A549 (cell line): ENCODE data around the gene ZBTB44. TPM values are rescaled to one million over a fixed set of nuclear protein-coding genes. Genes with fewer than 3 reads are reported as not detected.

Experiments
- ATAC-seq, 2 experiments: fragments of 200-7000 bp in 1 of 2; fragments of >200 bp in 1 of 2; cut with Nextera tagmentation in 1 of 2; cut with Tn5 transposase in 1 of 2; 3 replicates each; pipeline versions ENCODE4 v1.8.0 to v1.9.1; 2018 to 2020; ENCODE audit warnings: mild to moderate bottlenecking in 1 of 2, moderate library complexity in 1 of 2
- CTCF ChIA-PET: fragments of 300-600 bp; sonication (Branson Sonifier 250); formaldehyde crosslinking; extraction: SDS; loops from one replicate; lab custom pipeline; 2021; ENCODE audit warnings: antibody characterized with exemption, inconsistent platforms; lab: Yijun Ruan, JAX
- POLR2A ChIA-PET: fragments of 350-600 bp; formaldehyde crosslinking; extraction: SDS; loops from one replicate; lab custom pipeline; 2021; ENCODE audit warnings: antibody characterized with exemption, inconsistent platforms; lab: Yijun Ruan, JAX
- DNase-seq, 2 experiments: peaks; one replicate each; pipeline versions ENCODE4 v3.0.0 to v3.0.0-alpha.2; 2011 to 2016; ENCODE audit warnings: low read depth in 1 of 2, low spot score in 1 of 2
- FAIRE-seq: peaks from 2 replicates; lab custom pipeline; 2011; peaks lifted over from hg19 to GRCh38; lab: Jason Lieb, UNC
- H3K27ac ChIP-seq, 2 experiments: fragments of >200 bp; sonication (Bioruptor Twin); formaldehyde crosslinking; 3 replicates each; pipeline ENCODE4 v1.5.1; 2016 to 2017
- H3K4me1 ChIP-seq: fragments of >200 bp; sonication (Bioruptor Twin); formaldehyde crosslinking; 3 replicates; pipeline ENCODE4 v1.6.1; 2016
- H3K4me2 ChIP-seq: fragments of >200 bp; sonication (Bioruptor Twin); formaldehyde crosslinking; 3 replicates; pipeline ENCODE4 v1.6.1; 2016
- H3K4me3 ChIP-seq: fragments of >200 bp; sonication (Bioruptor Twin); formaldehyde crosslinking; 3 replicates; pipeline ENCODE4 v1.5.1; 2016
- H3K9me3 ChIP-seq: fragments of >200 bp; sonication (Bioruptor Twin); formaldehyde crosslinking; 3 replicates; pipeline ENCODE4 v1.6.1; 2016
- BHLHE40 ChIP-seq: IDR thresholded peaks from 2 replicates; pipeline ENCODE4 v1.6.1; 2012; ENCODE audit warnings: low read depth, low read length, inconsistent platforms
- HOXA7 ChIP-seq: fragments of 250-450 bp; sonication (Bioruptor Pico); IDR thresholded peaks from 2 replicates; pipeline ENCODE4 v1.5.0; 2020; ENCODE audit warnings: mild to moderate bottlenecking, moderate library complexity
- KDM1A ChIP-seq: fragments of 200-600 bp; sonication (generic); IDR thresholded peaks from 2 replicates; pipeline ENCODE4 v1.6.1; 2016; ENCODE audit warnings: low read depth, mild to moderate bottlenecking
- MAFK ChIP-seq: fragments of 450-650 bp; IDR thresholded peaks from 2 replicates; pipeline ENCODE4 v1.6.1; 2014; ENCODE audit not compliant: partially characterized antibody
- NPAS2 ChIP-seq: fragments of 250-450 bp; sonication (Bioruptor Pico); IDR thresholded peaks from 2 replicates; pipeline ENCODE4 v1.8.0; 2022; ENCODE audit warnings: mild to moderate bottlenecking, moderate library complexity, borderline replicate concordance
- PHF8 ChIP-seq: fragments of 200-600 bp; sonication (generic); IDR thresholded peaks from 2 replicates; pipeline ENCODE4 v1.6.1; 2016; ENCODE audit warnings: low read depth, mild to moderate bottlenecking, antibody characterized with exemption, moderate library complexity, borderline replicate concordance
- POLR2AphosphoS2 ChIP-seq: conservative IDR thresholded peaks from 2 replicates; pipeline ENCODE4 v1.6.1; 2012; ENCODE audit warnings: low read length, improper control_type of control experiment, inconsistent platforms
- RAD21 ChIP-seq, 2 experiments: fragments of >200 bp in 1 of 2; sonication (Bioruptor Twin) in 1 of 2; formaldehyde crosslinking in 1 of 2; IDR thresholded peaks in 1 of 2; conservative IDR thresholded peaks in 1 of 2; 2 replicates in 1 of 2; 3 replicates in 1 of 2; pipeline ENCODE4 v1.6.1; 2012 to 2018; ENCODE audit warnings: inconsistent platforms in 1 of 2
- RARB ChIP-seq: fragments of 250-450 bp; sonication (Bioruptor Pico); IDR thresholded peaks from 2 replicates; pipeline ENCODE4 v1.8.0; 2021; ENCODE audit warnings: mild to moderate bottlenecking, moderate library complexity
- RNF2 ChIP-seq: fragments of 200-600 bp; sonication (generic); IDR thresholded peaks from 2 replicates; pipeline ENCODE4 v1.6.1; 2016; ENCODE audit warnings: low read depth, mild to moderate bottlenecking, antibody characterized with exemption, moderate library complexity, borderline replicate concordance
- SMC3 ChIP-seq: fragments of >200 bp; sonication (Bioruptor Twin); formaldehyde crosslinking; IDR thresholded peaks from 3 replicates; pipeline ENCODE4 v1.6.1; 2018; ENCODE audit warnings: inconsistent platforms
- TFCP2L1 ChIP-seq: fragments of 250-450 bp; sonication (Bioruptor Pico); IDR thresholded peaks from 2 replicates; pipeline ENCODE4 v1.5.0; 2021; ENCODE audit warnings: mild to moderate bottlenecking
- ZC3H11A ChIP-seq: fragments of 450-650 bp; IDR thresholded peaks from 2 replicates; pipeline ENCODE4 v1.6.1; 2014; ENCODE audit warnings: antibody characterized with exemption, mild to moderate bottlenecking
- whole genome bisulfite sequencing: methylation state at CpG from one replicate; pipeline ENCODE4 v1.1.6; 2017; ENCODE audit errors: missing lambda C conversion rate; 5-methylcytosine and 5-hydroxymethylcytosine counted together
- polyA plus RNA-seq, 4 experiments: library from polyadenylated mRNA; depleted of rRNA in 3 of 4; stranded (reverse); fragments of >200 nt; fragmentation: RNase III in 1 of 4; extraction: RNeasy Plus Mini Kit Qiagen cat#74134 plus additional on column Dnase treatment in 1 of 4; gene quantifications; 2 replicates in 3 of 4; 3 replicates in 1 of 4; pipeline ENCODE4 v1.2.3, GENCODE V29; 2011 to 2017
- TF ChIP-seq, protein P1 (sequence below): fragments of 250-450 bp; sonication (Bioruptor Pico); IDR thresholded peaks from 2 replicates; pipeline ENCODE4 v1.5.0; 2021; ENCODE audit warnings: mild to moderate bottlenecking, moderate library complexity, borderline replicate concordance
- TF ChIP-seq, protein P2 (sequence below): fragments of 450-650 bp; IDR thresholded peaks from 2 replicates; pipeline ENCODE4 v1.6.1; 2014; ENCODE audit warnings: antibody characterized with exemption
- TF ChIP-seq, protein P3 (sequence below): IDR thresholded peaks from 2 replicates; pipeline ENCODE4 v1.6.1; 2012
- TF ChIP-seq, protein P4 (sequence below): fragments of >200 bp; sonication (Bioruptor Twin); formaldehyde crosslinking; IDR thresholded peaks from 3 replicates; pipeline ENCODE4 v1.6.1; 2016

ZBTB44 gene
- polyA plus RNA-seq, 2 of the 4 experiments (the other 2 are of a cell fraction), result 6.7 to 16.1 TPM

DNA sequence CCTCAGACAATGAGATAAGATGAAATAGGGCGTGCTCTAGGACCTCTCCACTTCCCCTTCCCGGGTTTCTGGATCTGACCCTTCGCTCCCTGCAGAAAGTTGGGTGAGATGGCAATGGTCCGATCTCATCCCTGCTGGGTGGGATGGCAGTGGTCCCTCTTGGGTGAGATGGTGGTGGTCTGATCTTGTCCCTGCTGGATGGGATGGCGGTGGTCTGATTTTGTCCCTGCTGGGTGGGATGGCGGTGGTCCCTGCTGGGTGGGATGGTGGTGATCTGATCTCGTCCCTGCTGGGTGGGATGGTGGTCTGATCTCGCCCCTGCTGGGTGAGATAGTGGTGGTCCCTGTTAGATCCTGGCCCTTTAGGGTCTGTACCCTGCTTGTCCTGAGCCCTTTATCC lies 133.8 kb downstream of the ZBTB44 start:
- ChIA-PET CTCF (interaction anchor here (0.6 kb wide), 1 partner anchor 8 kb away, joined by 3 read pairs; no protein-coding TSS in a partner anchor), POLR2A (no interaction called here)
- Histone ChIP-seq H3K4me2 (peak overlapping the region; percentile 64; the same call in 2 of the 3 replicates), H3K4me3 (no peak overlapping the region), H3K27ac (peak overlapping the region; percentile 33 to 84; a peak in 5 of 6 replicates), H3K9me3 (no peaks in the 10 kb centered on the region), H3K4me1 (peaks cover 21% of the 10 kb centered on the region)
- WGBS, result 62% methylated on average over 3 of the region's 8 CpGs
- DNase-seq (no peak), FAIRE-seq (no peak), ATAC-seq (no peak)
- TF ChIP-seq RAD21 (conservative IDR thresholded peaks at IDR 0.05 in 1 of 2, IDR thresholded peaks at IDR 0.05 in 1 of 2), result no peak
- no peak for TF ChIP-seq SMC3
- TF ChIP-seq, protein P1, sequence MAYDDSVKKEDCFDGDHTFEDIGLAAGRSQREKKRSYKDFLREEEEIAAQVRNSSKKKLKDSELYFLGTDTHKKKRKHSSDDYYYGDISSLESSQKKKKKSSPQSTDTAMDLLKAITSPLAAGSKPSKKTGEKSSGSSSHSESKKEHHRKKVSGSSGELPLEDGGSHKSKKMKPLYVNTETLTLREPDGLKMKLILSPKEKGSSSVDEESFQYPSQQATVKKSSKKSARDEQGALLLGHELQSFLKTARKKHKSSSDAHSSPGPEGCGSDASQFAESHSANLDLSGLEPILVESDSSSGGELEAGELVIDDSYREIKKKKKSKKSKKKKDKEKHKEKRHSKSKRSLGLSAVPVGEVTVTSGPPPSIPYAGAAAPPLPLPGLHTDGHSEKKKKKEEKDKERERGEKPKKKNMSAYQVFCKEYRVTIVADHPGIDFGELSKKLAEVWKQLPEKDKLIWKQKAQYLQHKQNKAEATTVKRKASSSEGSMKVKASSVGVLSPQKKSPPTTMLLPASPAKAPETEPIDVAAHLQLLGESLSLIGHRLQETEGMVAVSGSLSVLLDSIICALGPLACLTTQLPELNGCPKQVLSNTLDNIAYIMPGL (CRISPR knock-in tag), result no peak
- TF ChIP-seq ZC3H11A, result no peak
- no peak for TF ChIP-seq NPAS2 (CRISPR knock-in tag)
- no peak for TF ChIP-seq MAFK
- TF ChIP-seq, protein P2, sequence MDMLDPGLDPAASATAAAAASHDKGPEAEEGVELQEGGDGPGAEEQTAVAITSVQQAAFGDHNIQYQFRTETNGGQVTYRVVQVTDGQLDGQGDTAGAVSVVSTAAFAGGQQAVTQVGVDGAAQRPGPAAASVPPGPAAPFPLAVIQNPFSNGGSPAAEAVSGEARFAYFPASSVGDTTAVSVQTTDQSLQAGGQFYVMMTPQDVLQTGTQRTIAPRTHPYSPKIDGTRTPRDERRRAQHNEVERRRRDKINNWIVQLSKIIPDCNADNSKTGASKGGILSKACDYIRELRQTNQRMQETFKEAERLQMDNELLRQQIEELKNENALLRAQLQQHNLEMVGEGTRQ, result no peak
- TF ChIP-seq, protein P3, sequence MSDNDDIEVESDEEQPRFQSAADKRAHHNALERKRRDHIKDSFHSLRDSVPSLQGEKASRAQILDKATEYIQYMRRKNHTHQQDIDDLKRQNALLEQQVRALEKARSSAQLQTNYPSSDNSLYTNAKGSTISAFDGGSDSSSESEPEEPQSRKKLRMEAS, result no peak
- TF ChIP-seq KDM1A, result no peak
- no peak for TF ChIP-seq TFCP2L1 (CRISPR knock-in tag)
- no peak for TF ChIP-seq POLR2AphosphoS2
- no peak for TF ChIP-seq PHF8
- no peak for TF ChIP-seq BHLHE40
- no peak for TF ChIP-seq RARB
- TF ChIP-seq HOXA7 (CRISPR knock-in tag), result no peak
- TF ChIP-seq RNF2, result no peak
- TF ChIP-seq, protein P4, sequence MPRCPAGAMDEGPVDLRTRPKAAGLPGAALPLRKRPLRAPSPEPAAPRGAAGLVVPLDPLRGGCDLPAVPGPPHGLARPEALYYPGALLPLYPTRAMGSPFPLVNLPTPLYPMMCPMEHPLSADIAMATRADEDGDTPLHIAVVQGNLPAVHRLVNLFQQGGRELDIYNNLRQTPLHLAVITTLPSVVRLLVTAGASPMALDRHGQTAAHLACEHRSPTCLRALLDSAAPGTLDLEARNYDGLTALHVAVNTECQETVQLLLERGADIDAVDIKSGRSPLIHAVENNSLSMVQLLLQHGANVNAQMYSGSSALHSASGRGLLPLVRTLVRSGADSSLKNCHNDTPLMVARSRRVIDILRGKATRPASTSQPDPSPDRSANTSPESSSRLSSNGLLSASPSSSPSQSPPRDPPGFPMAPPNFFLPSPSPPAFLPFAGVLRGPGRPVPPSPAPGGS, result no peak

DNA sequence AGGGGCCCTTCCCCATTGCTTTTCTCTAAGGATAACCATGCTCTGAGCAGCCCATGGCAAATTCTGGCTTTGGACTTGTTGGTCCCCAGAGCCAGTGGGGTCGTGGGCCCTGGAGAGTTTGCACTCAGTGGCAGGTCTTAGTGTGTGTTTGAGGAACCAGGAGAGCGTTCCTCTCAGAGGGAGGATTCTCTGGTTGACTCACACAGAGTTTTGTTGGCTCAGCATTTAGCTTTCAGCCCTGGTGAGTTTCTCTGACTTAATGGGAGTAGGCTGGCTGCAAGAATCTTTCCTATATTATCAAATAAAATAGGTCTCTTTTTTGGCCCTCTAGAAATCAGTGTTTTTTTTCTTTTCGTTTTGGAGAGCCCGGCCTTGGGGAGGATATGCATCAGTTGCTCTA lies 134.2 kb downstream of the ZBTB44 start:
- peak overlapping the region; percentile 64; the same call in 2 of the 3 replicates for H3K4me2 ChIP-seq
- ChIA-PET POLR2A (no interaction called here), CTCF (no interaction called here)
- 44% methylated on average over 4 of the region's 4 CpGs for WGBS
- ATAC-seq (no peak), FAIRE-seq (no peak), DNase-seq (no peak)
- H3K4me3 ChIP-seq, result no peak overlapping the region
- no peaks in the 10 kb centered on the region for H3K9me3 ChIP-seq
- peak overlapping the region in 1 of 2 experiments; percentile 84; a peak in 3 of 6 replicates for H3K27ac ChIP-seq
- TF ChIP-seq MAFK (peak; percentile 52), RAD21 (conservative IDR thresholded peaks at IDR 0.05 in 1 of 2, IDR thresholded peaks at IDR 0.05 in 1 of 2) (no peak)
- peaks cover 21% of the 10 kb centered on the region for H3K4me1 ChIP-seq
